ENCODE measurements around the gene ESYT2.

- TF ChIP-seq EZH2 (IDR thresholded peaks at IDR 0.05; ENCODE audit: borderline replicate concordance, low read depth, low read length, poor library complexity, severe bottlenecking): no peak
- no peak for TF ChIP-seq CTCF (conservative IDR thresholded peaks at IDR 0.05; ENCODE audit: low read depth, low read length)
These were observed 21.3 kb upstream of the ESYT2 start for GRCh38 chr7:158850545-158851102.

Measured in A673 (cell line).